ENCODE data around the gene HDDC2. TPM values are rescaled to one million over a fixed set of nuclear protein-coding genes. Genes with fewer than 3 reads are reported as not detected.

Gene HDDC2
- total and polyA plus RNA-seq, 9 of the 15 experiments (the other 6 are each of a cell fraction or from before 2014, with no cell fraction given), result 194 to 632 (median 294) TPM

DNA sequence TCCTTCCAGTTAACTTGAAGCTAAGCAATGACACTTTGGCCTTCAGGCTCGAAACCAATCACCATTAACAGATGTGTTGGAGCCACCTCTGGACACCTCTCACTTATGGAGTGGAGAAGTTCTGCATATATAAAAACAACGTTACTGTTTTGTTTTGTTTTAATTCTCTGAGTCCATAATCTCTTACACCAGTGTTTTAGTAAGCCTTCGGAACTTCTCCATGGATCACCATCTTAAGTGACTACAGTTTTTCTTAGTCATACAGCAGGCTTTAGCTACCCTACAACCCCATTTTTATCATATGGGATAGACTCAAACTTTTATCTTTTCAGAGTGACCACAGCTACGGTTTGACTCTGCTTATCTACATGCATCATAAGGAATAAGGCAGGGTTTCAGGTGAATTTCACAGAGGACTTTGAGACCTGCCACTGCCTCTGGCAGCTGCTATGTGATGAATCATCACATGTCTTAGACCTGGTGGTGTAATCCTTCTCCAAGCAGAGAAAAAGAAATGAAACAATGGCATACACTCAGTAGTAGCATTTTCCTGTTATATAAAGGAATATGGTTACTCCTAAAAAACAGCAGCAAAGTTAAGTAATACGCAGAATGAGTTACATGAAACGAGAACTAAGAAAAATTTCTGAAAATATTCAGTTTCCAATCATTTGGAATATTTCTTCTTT, 5.5 kb upstream of the HDDC2 start:
- Histone ChIP-seq H3K9ac (ENCODE audit: insufficient read depth in 1 of 2, low read depth in 2 of 2, low read length in 2 of 2) (peak overlapping the region in 1 of 2 experiments; percentile 57; a peak in 2 of 4 replicates), H4K20me1 (replicated peaks; ENCODE audit: control insufficient read depth, insufficient read depth, low read length) (no peaks in the 10 kb centered on the region), H3K36me3 (ENCODE audit: control insufficient read depth, insufficient read depth, low read length) (no peaks in the 10 kb centered on the region), H3K4me3 (0 out of 2 replicates have a peak overlapping the region, but pooled peaks have one; percentile 3), H3K27ac (ENCODE audit: extremely low read depth, low read depth, low read length) (peak overlapping the region; percentile 84), H3K4me2 (ENCODE audit: insufficient read depth, low read length) (peak overlapping the region; percentile 72), H3K9me3 (replicated peaks; ENCODE audit: control insufficient read depth, insufficient read depth, low read depth, low read length) (0 out of 2 replicates have a peak, but pooled peaks cover 3% of the 10 kb centered on the region), H3K79me2 (ENCODE audit: control insufficient read depth, insufficient read depth, low read length) (no peaks in the 10 kb centered on the region), H3K4me1 (replicated peaks in 1 of 2; ENCODE audit: control insufficient read depth in 2 of 2, insufficient read depth in 2 of 2, low read length in 2 of 2) (peaks cover 8 to 45% of the 10 kb centered on the region in 2 experiments; a peak in 4 of 5 replicates), H3K27me3 (ENCODE audit: control insufficient read depth in 2 of 2, insufficient read depth in 2 of 2, low read length in 2 of 2) (no peaks in the 10 kb centered on the region), H3K9me1 (ENCODE audit: control insufficient read depth, insufficient read depth, low read length) (no peaks in the 10 kb centered on the region), H2AFZ (ENCODE audit: low read depth, low read length) (peak overlapping the region; percentile 89)
- POLR2A ChIA-PET, result interaction anchor here (0.6 to 1.1 kb wide), 3 partner anchors 154 to 494 kb away, joined by 3 to 7 read pairs (median 3); partner anchors contain the start of gene TPD52L1
- CTCF ChIA-PET (ENCODE audit: low intra/inter-chr PET ratio), result no interaction called here
- peak; percentile 92 for FAIRE-seq
- peak; percentile 73 to 91 (median 82) for DNase-seq (ENCODE audit: extremely low read depth in 1 of 4, low spot score in 3 of 4)
- BruUV-seq (replicated peaks), result no TSS peak
- in situ Hi-C loops (cut with MboI) (loop anchor here (10.0 kb wide), 1 partner anchor 432 kb away; no protein-coding TSS in a partner anchor), intact Hi-C loops (cut with micrococcal nuclease) (loop anchor here (2.0 to 5.0 kb wide), 2 partner anchors 114 to 650 kb away; partner anchors contain the start of gene HINT3)
- ATAC-seq, result peak; percentile 80
- WGBS (ENCODE audit: insufficient coverage, low coverage, missing lambda C conversion rate), result 4% methylated on average over 6 of the region's 6 CpGs
- TF ChIP-seq, protein P1, sequence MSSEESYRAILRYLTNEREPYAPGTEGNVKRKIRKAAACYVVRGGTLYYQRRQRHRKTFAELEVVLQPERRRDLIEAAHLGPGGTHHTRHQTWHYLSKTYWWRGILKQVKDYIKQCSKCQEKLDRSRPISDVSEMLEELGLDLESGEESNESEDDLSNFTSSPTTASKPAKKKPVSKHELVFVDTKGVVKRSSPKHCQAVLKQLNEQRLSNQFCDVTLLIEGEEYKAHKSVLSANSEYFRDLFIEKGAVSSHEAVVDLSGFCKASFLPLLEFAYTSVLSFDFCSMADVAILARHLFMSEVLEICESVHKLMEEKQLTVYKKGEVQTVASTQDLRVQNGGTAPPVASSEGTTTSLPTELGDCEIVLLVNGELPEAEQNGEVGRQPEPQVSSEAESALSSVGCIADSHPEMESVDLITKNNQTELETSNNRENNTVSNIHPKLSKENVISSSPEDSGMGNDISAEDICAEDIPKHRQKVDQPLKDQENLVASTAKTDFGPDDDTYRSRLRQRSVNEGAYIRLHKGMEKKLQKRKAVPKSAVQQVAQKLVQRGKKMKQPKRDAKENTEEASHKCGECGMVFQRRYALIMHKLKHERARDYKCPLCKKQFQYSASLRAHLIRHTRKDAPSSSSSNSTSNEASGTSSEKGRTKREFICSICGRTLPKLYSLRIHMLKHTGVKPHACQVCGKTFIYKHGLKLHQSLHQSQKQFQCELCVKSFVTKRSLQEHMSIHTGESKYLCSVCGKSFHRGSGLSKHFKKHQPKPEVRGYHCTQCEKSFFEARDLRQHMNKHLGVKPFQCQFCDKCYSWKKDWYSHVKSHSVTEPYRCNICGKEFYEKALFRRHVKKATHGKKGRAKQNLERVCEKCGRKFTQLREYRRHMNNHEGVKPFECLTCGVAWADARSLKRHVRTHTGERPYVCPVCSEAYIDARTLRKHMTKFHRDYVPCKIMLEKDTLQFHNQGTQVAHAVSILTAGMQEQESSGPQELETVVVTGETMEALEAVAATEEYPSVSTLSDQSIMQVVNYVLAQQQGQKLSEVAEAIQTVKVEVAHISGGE (CRISPR knock-in tag; IDR thresholded peaks at IDR 0.05), result peak in 1 of 3 experiments; percentile 58; a peak in 1 of 6 replicates
- TF ChIP-seq KLF16 (IDR thresholded peaks at IDR 0.05) (peak; percentile 81; the same call in 1 of the 2 replicates), CBX3 (IDR thresholded peaks at IDR 0.05; ENCODE audit: borderline replicate concordance in 1 of 2, low read length in 2 of 2) (peak in 1 of 2 experiments; percentile 72; a peak in 1 of 3 replicates), TCFL5 (CRISPR knock-in tag; conservative IDR thresholded peaks at IDR 0.05) (no peak), KDM2B (CRISPR knock-in tag; IDR thresholded peaks at IDR 0.05) (no peak), TAL1 (IDR thresholded peaks at IDR 0.05) (peak; percentile 91), STAT5A (IDR thresholded peaks at IDR 0.05; ENCODE audit: borderline replicate concordance, low read length) (peak; percentile 88)
- TF ChIP-seq, protein P2, sequence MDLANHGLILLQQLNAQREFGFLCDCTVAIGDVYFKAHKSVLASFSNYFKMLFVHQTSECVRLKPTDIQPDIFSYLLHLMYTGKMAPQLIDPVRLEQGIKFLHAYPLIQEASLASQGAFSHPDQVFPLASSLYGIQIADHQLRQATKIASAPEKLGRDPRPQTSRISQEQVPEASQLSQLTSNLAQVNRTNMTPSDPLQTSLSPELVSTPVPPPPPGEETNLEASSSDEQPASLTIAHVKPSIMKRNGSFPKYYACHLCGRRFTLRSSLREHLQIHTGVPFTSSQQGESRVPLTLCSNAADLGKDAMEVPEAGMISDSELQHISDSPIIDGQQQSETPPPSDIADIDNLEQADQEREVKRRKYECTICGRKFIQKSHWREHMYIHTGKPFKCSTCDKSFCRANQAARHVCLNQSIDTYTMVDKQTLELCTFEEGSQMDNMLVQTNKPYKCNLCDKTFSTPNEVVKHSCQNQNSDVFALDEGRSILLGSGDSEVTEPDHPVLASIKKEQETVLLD (IDR thresholded peaks at IDR 0.05), result peak; percentile 77; the same call in 1 of the 2 replicates
- TF ChIP-seq, protein P3, sequence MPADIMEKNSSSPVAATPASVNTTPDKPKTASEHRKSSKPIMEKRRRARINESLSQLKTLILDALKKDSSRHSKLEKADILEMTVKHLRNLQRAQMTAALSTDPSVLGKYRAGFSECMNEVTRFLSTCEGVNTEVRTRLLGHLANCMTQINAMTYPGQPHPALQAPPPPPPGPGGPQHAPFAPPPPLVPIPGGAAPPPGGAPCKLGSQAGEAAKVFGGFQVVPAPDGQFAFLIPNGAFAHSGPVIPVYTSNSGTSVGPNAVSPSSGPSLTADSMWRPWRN (IDR thresholded peaks at IDR 0.05; ENCODE audit: low read depth), result peak; percentile 42; the same call in 1 of the 2 replicates
- TF ChIP-seq, protein P4, sequence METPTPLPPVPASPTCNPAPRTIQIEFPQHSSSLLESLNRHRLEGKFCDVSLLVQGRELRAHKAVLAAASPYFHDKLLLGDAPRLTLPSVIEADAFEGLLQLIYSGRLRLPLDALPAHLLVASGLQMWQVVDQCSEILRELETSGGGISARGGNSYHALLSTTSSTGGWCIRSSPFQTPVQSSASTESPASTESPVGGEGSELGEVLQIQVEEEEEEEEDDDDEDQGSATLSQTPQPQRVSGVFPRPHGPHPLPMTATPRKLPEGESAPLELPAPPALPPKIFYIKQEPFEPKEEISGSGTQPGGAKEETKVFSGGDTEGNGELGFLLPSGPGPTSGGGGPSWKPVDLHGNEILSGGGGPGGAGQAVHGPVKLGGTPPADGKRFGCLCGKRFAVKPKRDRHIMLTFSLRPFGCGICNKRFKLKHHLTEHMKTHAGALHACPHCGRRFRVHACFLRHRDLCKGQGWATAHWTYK (CRISPR knock-in tag; IDR thresholded peaks at IDR 0.05), result no peak
